DMS114 treated with DMSO at 0.1 percent for 48 hours (cell line): ENCODE results near the gene OVOL3.
"Not testable (repeated sequence)": the region's sequence is repeated elsewhere in the genome, so short reads cannot be mapped to it uniquely, and the experiment has no call there.

ENCODE experiments used
- DNase-seq: peaks from one replicate; lab custom pipeline; 2025; ENCODE audit not compliant: unreplicated experiment; lab: John Stamatoyannopoulos, UW

Gene OVOL3

GRCh38 chr19:36110487-36111199 lies at the start of gene OVOL3:
OVOL3 (plus strand) TSS chr19:36111143; CDS start chr19:36111203, 60 bp downstream.
- no peak for DNase-seq

GRCh38 chr19:36061367-36061766 lies 49.6 kb upstream of the OVOL3 start:
- no peak for DNase-seq

GRCh38 chr19:36064826-36065225 lies 46.1 kb upstream of the OVOL3 start:
- no peak for DNase-seq

- no peak for DNase-seq
These were observed 43.3 kb upstream of the OVOL3 start for GRCh38 chr19:36067681-36068080.

- not testable (repeated sequence) for DNase-seq
These were observed 42.0 kb upstream of the OVOL3 start for GRCh38 chr19:36068810-36069499.

GRCh38 chr19:36072081-36072480 lies 38.9 kb upstream of the OVOL3 start:
- DNase-seq = no peak

- no peak for DNase-seq
These were observed 37.6 kb upstream of the OVOL3 start for GRCh38 chr19:36073121-36073876.

- DNase-seq = no peak
These were observed 31.5 kb upstream of the OVOL3 start for GRCh38 chr19:36079389-36079945.

- no peak for DNase-seq
These were observed 29.6 kb upstream of the OVOL3 start for GRCh38 chr19:36081385-36081784.

GRCh38 chr19:36081894-36082293 lies 29.0 kb upstream of the OVOL3 start:
- no peak for DNase-seq

GRCh38 chr19:36082916-36083315 lies 28.0 kb upstream of the OVOL3 start:
- DNase-seq = no peak

GRCh38 chr19:36084231-36085009 lies 26.5 kb upstream of the OVOL3 start:
- DNase-seq = no peak

GRCh38 chr19:36086326-36086725 lies 24.6 kb upstream of the OVOL3 start:
- DNase-seq = no peak

GRCh38 chr19:36089847-36090246 lies 21.1 kb upstream of the OVOL3 start:
- DNase-seq = no peak

GRCh38 chr19:36090910-36091695 lies 19.8 kb upstream of the OVOL3 start:
- no peak for DNase-seq

GRCh38 chr19:36092566-36092965 lies 18.4 kb upstream of the OVOL3 start:
- DNase-seq = no peak

- no peak for DNase-seq
These were observed 17.7 kb upstream of the OVOL3 start for GRCh38 chr19:36093146-36093662.

- DNase-seq = no peak
These were observed 17.3 kb upstream of the OVOL3 start for GRCh38 chr19:36093687-36094086.

GRCh38 chr19:36097036-36097435 lies 13.9 kb upstream of the OVOL3 start:
- no peak for DNase-seq
